ENCODE results near the gene IL10. TPM values are rescaled to one million over a fixed set of nuclear protein-coding genes. Genes with fewer than 3 reads are reported as not detected.

The IL10 gene
- total RNA-seq, 1 donor from 2014 or later, result 0.67 TPM

GRCh38 chr1:206739411-206740076, 32.8 kb downstream of the IL10 start:
- no peak for DNase-seq
- H3K27ac ChIP-seq, result no peak overlapping the region
- intact Hi-C loops (cut with DNase I), result no loop called here
- no peak for TF ChIP-seq CTCF (IDR thresholded peaks at IDR 0.05)
- no peaks in the 10 kb centered on the region for H3K27me3 ChIP-seq
- no peaks in the 10 kb centered on the region for H3K36me3 ChIP-seq
- peak; percentile 59 for ATAC-seq
- no peak overlapping the region for H3K4me3 ChIP-seq
- H3K9me3 ChIP-seq, result no peaks in the 10 kb centered on the region
- peaks cover 13% of the 10 kb centered on the region for H3K4me1 ChIP-seq

GRCh38 chr1:206738370-206739366, 33.6 kb downstream of the IL10 start:
- intact Hi-C loops (cut with DNase I), result no loop called here

GRCh38 chr1:206737729-206738201, 34.5 kb downstream of the IL10 start:
- Histone ChIP-seq H3K27me3 (no peaks in the 10 kb centered on the region), H3K4me3 (no peak overlapping the region), H3K4me1 (peaks cover 13% of the 10 kb centered on the region), H3K36me3 (peaks cover 16% of the 10 kb centered on the region), H3K27ac (peak overlapping the region; percentile 9), H3K9me3 (no peaks in the 10 kb centered on the region)
- DNase-seq (no peak), ATAC-seq (no peak)
- intact Hi-C loops (cut with DNase I), result no loop called here
- TF ChIP-seq CTCF (IDR thresholded peaks at IDR 0.05), result no peak

More at GRCh38 chr1:206738370-206739366, 33.6 kb downstream of the IL10 start:
- peaks cover 13% of the 10 kb centered on the region for H3K4me1 ChIP-seq
- H3K27me3 ChIP-seq, result no peaks in the 10 kb centered on the region
- DNase-seq (no peak), ATAC-seq (peak; percentile 26)
- peaks cover 9% of the 10 kb centered on the region for H3K36me3 ChIP-seq
- no peak overlapping the region for H3K27ac ChIP-seq
- H3K4me3 ChIP-seq, result no peak overlapping the region
- H3K9me3 ChIP-seq, result no peaks in the 10 kb centered on the region
- TF ChIP-seq CTCF (IDR thresholded peaks at IDR 0.05), result peak; percentile 33

- no peak for TF ChIP-seq CTCF (IDR thresholded peaks at IDR 0.05)
- H3K4me3 ChIP-seq, result no peak overlapping the region
- H3K27me3 ChIP-seq, result no peaks in the 10 kb centered on the region
- no peak for ATAC-seq
- intact Hi-C loops (cut with DNase I), result no loop called here
- H3K4me1 ChIP-seq, result peaks cover 13% of the 10 kb centered on the region
- H3K27ac ChIP-seq, result peak overlapping the region; percentile 24
- peaks cover 23% of the 10 kb centered on the region for H3K36me3 ChIP-seq
- DNase-seq, result no peak
- H3K9me3 ChIP-seq, result no peaks in the 10 kb centered on the region
Measured at GRCh38 chr1:206736878-206737728, 35.2 kb downstream of the IL10 start.

GRCh38 chr1:206735553-206736031, 36.7 kb downstream of the IL10 start:
- Histone ChIP-seq H3K9me3 (no peaks in the 10 kb centered on the region), H3K4me1 (peaks cover 13% of the 10 kb centered on the region), H3K36me3 (peaks cover 38% of the 10 kb centered on the region), H3K4me3 (no peak overlapping the region), H3K27me3 (no peaks in the 10 kb centered on the region), H3K27ac (no peak overlapping the region)
- intact Hi-C loops (cut with DNase I), result no loop called here
- no peak for TF ChIP-seq CTCF (IDR thresholded peaks at IDR 0.05)
- ATAC-seq (no peak), DNase-seq (no peak)
